HepG2 (cell line): ENCODE data around the gene PAPSS1. TPM values are rescaled to one million over a fixed set of nuclear protein-coding genes. Genes with fewer than 3 reads are reported as not detected.

Experiments used
- ESRRA ChIP-seq: sonication (generic); formaldehyde crosslinking; IDR thresholded peaks from 2 replicates; pipeline ENCODE4 v1.5.1; 2020; ENCODE audit warnings: mild to moderate bottlenecking, low read depth, missing genetic modification reagents
- FOXP4 ChIP-seq: sonication (generic); formaldehyde crosslinking; IDR thresholded peaks from 2 replicates; pipeline ENCODE4 v1.4.0; 2020; ENCODE audit warnings: missing genetic modification reagents
- HINFP ChIP-seq: sonication (generic); formaldehyde crosslinking; IDR thresholded peaks from 2 replicates; pipeline ENCODE4 v1.4.0; 2020; ENCODE audit warnings: low read depth, mild to moderate bottlenecking, missing genetic modification reagents
- HNF1A ChIP-seq, 2 experiments: sonication (generic) in 1 of 2; formaldehyde crosslinking in 1 of 2; IDR thresholded peaks; 2 replicates each; pipeline versions ENCODE4 v1.4.0 to v1.6.1; 2016 to 2020; ENCODE audit warnings: borderline replicate concordance in 1 of 2, low read depth in 1 of 2, mild to moderate bottlenecking in 1 of 2, missing genetic modification reagents in 1 of 2
- IKZF5 ChIP-seq: IDR thresholded peaks from 2 replicates; pipeline ENCODE4 v1.6.1; 2018; ENCODE audit warnings: missing genetic modification reagents, mild to moderate bottlenecking, missing compliant biosample characterization
- LCORL ChIP-seq, 2 experiments: fragments of 450-650 bp in 1 of 2; sonication (generic) in 1 of 2; formaldehyde crosslinking in 1 of 2; IDR thresholded peaks; 2 replicates each; pipeline versions ENCODE4 v1.5.0 to v1.6.1; 2017 to 2020; ENCODE audit warnings: antibody characterized with exemption in 1 of 2, missing genetic modification reagents in 1 of 2
- SNAI1 ChIP-seq: sonication (generic); formaldehyde crosslinking; IDR thresholded peaks from 2 replicates; pipeline ENCODE4 v1.5.0; 2020; ENCODE audit warnings: mild to moderate bottlenecking, missing genetic modification reagents, borderline replicate concordance
- ZBTB49 ChIP-seq: sonication (generic); formaldehyde crosslinking; IDR thresholded peaks from 2 replicates; pipeline ENCODE4 v1.4.0; 2020; ENCODE audit warnings: missing genetic modification reagents, borderline replicate concordance
- ZMYM4 ChIP-seq: sonication (generic); formaldehyde crosslinking; IDR thresholded peaks from 2 replicates; pipeline ENCODE4 v1.8.1; 2023; ENCODE audit warnings: mild to moderate bottlenecking, missing genetic modification reagents
- ZNF354B ChIP-seq: sonication (generic); formaldehyde crosslinking; IDR thresholded peaks from 2 replicates; pipeline ENCODE4 v1.8.0; 2022; ENCODE audit warnings: mild to moderate bottlenecking, missing genetic modification reagents
- ZNF580 ChIP-seq: IDR thresholded peaks from 2 replicates; pipeline ENCODE4 v1.6.1; 2016; ENCODE audit warnings: low read depth, borderline replicate concordance
- polyA plus RNA-seq, 8 experiments: library from polyadenylated mRNA; depleted of rRNA in 3 of 8; stranded (reverse) in 7 of 8; unstranded in 1 of 8; fragments of >200 nt; fragmentation: Illumina TruSeq in 4 of 8; extraction: Trizol in 4 of 8; gene quantifications; 2 replicates each; pipeline versions ENCODE4 v1.2.1 to v1.2.3, GENCODE V29; 2011 to 2016; ENCODE audit warnings: low read depth in 4 of 8, missing spikeins in 1 of 8, mixed read lengths in 1 of 8; ENCODE audit not compliant: insufficient read depth in 1 of 8
- total RNA-seq, 5 experiments: library from RNA; depleted of rRNA; stranded (reverse); fragments of >200 nt; fragmentation: Illumina TruSeq; extraction: Trizol; gene quantifications; 2 replicates each; pipeline ENCODE4 v1.2.3, GENCODE V29; 2016; ENCODE audit warnings: low read depth in 1 of 5

The PAPSS1 gene
- total and polyA plus RNA-seq, 2 of the 13 experiments (the other 11 are each of a cell fraction or from before 2014, with no cell fraction given): 105 to 126 TPM

- TF ChIP-seq ZBTB49 (no peak), ZNF580 (CRISPR knock-in tag) (no peak), ZMYM4 (CRISPR knock-in tag) (peak; percentile 96), ESRRA (CRISPR knock-in tag) (peak; percentile 28; the same call in 1 of the 2 replicates), HNF1A (IDR thresholded peaks at IDR 0.05; ENCODE audit: low read depth) (0 out of 2 replicates have a peak, but pooled peaks have one; percentile 32), HNF1A (CRISPR knock-in tag; IDR thresholded peaks at IDR 0.05; ENCODE audit: borderline replicate concordance) (no peak), FOXP4 (CRISPR knock-in tag) (peak; percentile 39; the same call in 1 of the 2 replicates), SNAI1 (CRISPR knock-in tag) (no peak), ZNF354B (no peak), IKZF5 (peak; percentile 73; the same call in 1 of the 2 replicates), LCORL (IDR thresholded peaks at IDR 0.05) (no peak), LCORL (CRISPR knock-in tag; IDR thresholded peaks at IDR 0.05) (peak; percentile 80), HINFP (no peak)
Measured at GRCh38 chr4:107736924-107737448, 17.0 kb upstream of the PAPSS1 start (continued).
